Pancreas (tissue), 10 donors: Measurements from ENCODE around the gene EVPL. TPM values are rescaled to one million over a fixed set of nuclear protein-coding genes. Genes with fewer than 3 reads are reported as not detected.

Experiments used
- ATAC-seq, 4 donors: fragments of 200-7000 bp; cut with Tn5 transposase; one replicate each; pipeline versions ENCODE4 v1.8.0 to v1.9.1; 2020; ENCODE audit warnings: mild to moderate bottlenecking in 4 of 4, moderate library complexity in 4 of 4
- DNase-seq, 6 donors: peaks; one replicate each; pipeline ENCODE4 v3.0.0-alpha.2; 2020
- FAIRE-seq: peaks from 2 replicates; lab custom pipeline; 2012; peaks lifted over from hg19 to GRCh38; lab: Jason Lieb, UNC
- H3K27ac ChIP-seq, 4 donors: fragments of 200-600 bp; sonication (generic); 1 replicate in 3 of 4; 2 replicates in 1 of 4; pipeline versions ENCODE4 v1.5.0 to v1.8.0; 2020
- H3K27me3 ChIP-seq, 4 donors: fragments of 200-600 bp; one replicate each; pipeline ENCODE4 v1.8.0; 2021
- H3K36me3 ChIP-seq, 3 donors: fragments of 200-600 bp; sonication (generic) in 1 of 3; one replicate each; pipeline versions ENCODE4 v1.5.0 to v1.8.0; 2020 to 2021
- H3K4me1 ChIP-seq, 3 donors: fragments of 200-600 bp; one replicate each; pipeline ENCODE4 v1.8.0; 2021
- H3K4me3 ChIP-seq, 4 donors: fragments of 200-600 bp; sonication (generic) in 2 of 4; one replicate each; pipeline versions ENCODE4 v1.5.0 to v1.8.0; 2020 to 2021
- H3K9me3 ChIP-seq, 4 donors: fragments of 200-600 bp; one replicate each; pipeline ENCODE4 v1.8.0; 2021
- CTCF ChIP-seq, 4 donors: fragments of 200-600 bp; sonication (generic) in 3 of 4; IDR thresholded peaks; one replicate each; pipeline versions ENCODE4 v1.5.0 to v1.8.0; 2021; ENCODE audit warnings: antibody characterized with exemption in 4 of 4
- WGBS, 2 donors: extraction: QIAGEN DNeasy Blood & Tissue Kit; methylation state at CpG; one replicate each; pipeline ENCODE4 v1.1.7; 2013; 5-methylcytosine and 5-hydroxymethylcytosine counted together
- intact Hi-C, 3 donors: fragments of 100-400 bp; cut with DNase I; formaldehyde crosslinking; loops; one replicate each; pipeline versions ENCODE4 v1.11.1 to v1.14.2; 2022
- polyA plus RNA-seq, 2 donors: library from polyadenylated mRNA; stranded (reverse); fragments of 200-250 nt; gene quantifications; one replicate each; pipeline ENCODE4 v1.2.3, GENCODE V29; 2013
- total RNA-seq, 6 donors: library from RNA; stranded (reverse); fragmentation: NEBNext Ultra II Directional in 4 of 6; extraction: Animal tissue kit (Norgen Biotek cat#: 25700) in 4 of 6; gene quantifications; one replicate each; pipeline versions ENCODE4 v1.2.1 to v1.2.4, GENCODE V29; 2021 to 2023
- donor health status: healthy with polysubstance abuse.
- donor health status: DM: no; HTN: no; CAD: no; lungs with moderate emphysema.
- donor health status: DM: no; HTN: no; CAD: no.
- donor health status: control.
- donor health status: control.
- donor health status: Bipolar disorder and iron deficiency.
- donor health status: DM: yes; HTN: yes; CAD: no.
- donor health status: DM: no; HTN: no; CAD: no.
- donor health status: DM: no; HTN: no; CAD: no.
- donor health status: DM: yes; HTN: yes; CAD: no.

Gene EVPL
- total and polyA plus RNA-seq, 8 donors = 1.3 to 14.6 (median 3.3) TPM

- FAIRE-seq = no peak
Measured at GRCh38 chr17:75987041-75987440, 40.1 kb downstream of the EVPL start.

GRCh38 chr17:75985986-75986385, 41.1 kb downstream of the EVPL start:
- Histone ChIP-seq H3K9me3 (no peaks in the 10 kb centered on the region), H3K4me3 (no peak overlapping the region), H3K27ac (no peak overlapping the region), H3K4me1 (peaks cover 24 to 34% (median 31%) of the 10 kb centered on the region in 3 donors), H3K27me3 (no peaks in the 10 kb centered on the region), H3K36me3 (no peaks in the 10 kb centered on the region)
- FAIRE-seq (no peak), ATAC-seq (no peak), DNase-seq (peak in 1 of 6 donors; percentile 3)
- intact Hi-C loops = no loop called here
- 79 to 88% methylated on average over 4 of the region's 4 CpGs for WGBS, 2 donors
- no peak for TF ChIP-seq CTCF (IDR thresholded peaks at IDR 0.05)

More at GRCh38 chr17:75987041-75987440, 40.1 kb downstream of the EVPL start:
- Histone ChIP-seq H3K27ac (no peak overlapping the region), H3K4me3 (no peak overlapping the region), H3K9me3 (no peaks in the 10 kb centered on the region), H3K27me3 (no peaks in the 10 kb centered on the region), H3K36me3 (peaks cover 0 to 6% (median 0%) of the 10 kb centered on the region in 3 donors), H3K4me1 (peaks cover 13 to 24% (median 21%) of the 10 kb centered on the region in 3 donors)
- DNase-seq (peak in 1 of 6 donors; percentile 13), ATAC-seq (no peak)
- TF ChIP-seq CTCF (IDR thresholded peaks at IDR 0.05) = no peak
- 78 to 79% methylated on average over 4 of the region's 4 CpGs for WGBS, 2 donors
- intact Hi-C loops = no loop called here

GRCh38 chr17:75983501-75984181, 43.5 kb downstream of the EVPL start:
- H3K4me3 ChIP-seq = no peak overlapping the region
- H3K4me1 ChIP-seq = peaks cover 24 to 42% (median 42%) of the 10 kb centered on the region in 3 donors
- intact Hi-C loops = no loop called here
- peak; percentile 44 to 62 (median 58) for ATAC-seq
- H3K27ac ChIP-seq = peak overlapping the region; percentile 51 to 99 (median 80)
- H3K36me3 ChIP-seq = no peaks in the 10 kb centered on the region
- 11 to 13% methylated on average over 6 of the region's 6 CpGs for WGBS, 2 donors
- no peak for TF ChIP-seq CTCF (IDR thresholded peaks at IDR 0.05)
- peak; percentile 69 to 92 (median 85) for DNase-seq
- FAIRE-seq = no peak
- no peaks in the 10 kb centered on the region for H3K9me3 ChIP-seq
- H3K27me3 ChIP-seq = no peaks in the 10 kb centered on the region

- DNase-seq (peak in 1 of 6 donors; percentile 34), FAIRE-seq (no peak), ATAC-seq (no peak)
- WGBS, 2 donors = 61 to 70% methylated on average over 7 of the region's 7 CpGs
- Histone ChIP-seq H3K4me3 (peak overlapping the region in 1 of 4 donors; percentile 63), H3K36me3 (no peaks in the 10 kb centered on the region), H3K4me1 (peaks cover 28 to 58% (median 47%) of the 10 kb centered on the region in 3 donors), H3K27me3 (no peaks in the 10 kb centered on the region), H3K9me3 (no peaks in the 10 kb centered on the region), H3K27ac (peak overlapping the region in 2 of 4 donors; percentile 99)
- intact Hi-C loops = no loop called here
- no peak for TF ChIP-seq CTCF (IDR thresholded peaks at IDR 0.05)
Measured at GRCh38 chr17:75981019-75981615, 46.0 kb downstream of the EVPL start.
